A673 (cell line): ENCODE measurements around the gene POLR1D. TPM values are rescaled to one million over a fixed set of nuclear protein-coding genes. Genes with fewer than 3 reads are reported as not detected.

ENCODE experiments used
- BruUV-seq: library from RNA; stranded (reverse); fragments of 400-500 nt; replicated peaks from 2 replicates; lab custom pipeline; 2021; lab: Mats Ljungman, UMichigan
- CTCF ChIA-PET: fragments of 300-600 bp; sonication (Branson Sonifier 250); formaldehyde crosslinking; loops from one replicate; lab custom pipeline; 2022; ENCODE audit warnings: antibody characterized with exemption; lab: Charles Lee
- POLR2A ChIA-PET: fragments of 300-600 bp; sonication (Branson Sonifier 250); formaldehyde crosslinking; loops from one replicate; lab custom pipeline; 2022; ENCODE audit warnings: antibody characterized with exemption; ENCODE audit not compliant: low non-redundant PET; lab: Charles Lee
- DNase-seq: peaks from one replicate; pipeline ENCODE4 v3.0.0-alpha.2; 2015; ENCODE audit warnings: low spot score
- H3K27ac ChIP-seq: fragments of 200-600 bp; sonication (generic); 2 replicates; pipeline ENCODE4 v1.5.1; 2016; ENCODE audit warnings: mixed run types, low read depth, mild to moderate bottlenecking, mixed read lengths, antibody characterized with exemption, low read length; ENCODE audit not compliant: poor library complexity, severe bottlenecking
- H3K27me3 ChIP-seq: fragments of 200-600 bp; sonication (generic); replicated peaks from 2 replicates; pipeline ENCODE4 v1.6.1; 2017; ENCODE audit warnings: mixed run types, low read depth, mild to moderate bottlenecking, mixed read lengths, antibody characterized with exemption, low read length; ENCODE audit not compliant: insufficient read depth, poor library complexity
- H3K36me3 ChIP-seq: fragments of 200-600 bp; sonication (generic); 2 replicates; pipeline ENCODE4 v1.6.1; 2016; ENCODE audit warnings: mixed run types, mild to moderate bottlenecking, mixed read lengths, antibody characterized with exemption, low read length; ENCODE audit not compliant: insufficient read depth, poor library complexity, severe bottlenecking
- H3K4me1 ChIP-seq: fragments of 200-600 bp; sonication (generic); 2 replicates; pipeline ENCODE4 v1.6.1; 2017; ENCODE audit warnings: mixed run types, mild to moderate bottlenecking, mixed read lengths, antibody characterized with exemption, low read length; ENCODE audit not compliant: insufficient read depth, poor library complexity, severe bottlenecking
- H3K4me3 ChIP-seq: fragments of 200-600 bp; sonication (generic); 2 replicates; pipeline ENCODE4 v1.5.1; 2016; ENCODE audit warnings: low read depth, mixed run types, mild to moderate bottlenecking, mixed read lengths, low read length; ENCODE audit not compliant: poor library complexity, severe bottlenecking
- H3K9me3 ChIP-seq: fragments of 200-600 bp; sonication (generic); 2 replicates; pipeline ENCODE4 v1.6.1; 2016; ENCODE audit warnings: mixed run types, low read depth, mild to moderate bottlenecking, mixed read lengths, antibody characterized with exemption, low read length; ENCODE audit not compliant: poor library complexity, severe bottlenecking
- EZH2 ChIP-seq: fragments of 200-600 bp; sonication (generic); IDR thresholded peaks from 2 replicates; pipeline ENCODE4 v1.6.1; 2017; ENCODE audit warnings: borderline replicate concordance, low read depth, mild to moderate bottlenecking, mixed read lengths, antibody characterized with exemption, low read length; ENCODE audit not compliant: poor library complexity, severe bottlenecking
- intact Hi-C: fragments of 100-400 bp; cut with micrococcal nuclease; formaldehyde crosslinking; loops from one replicate; pipeline ENCODE4 v1.10.0; 2022; ENCODE audit not compliant: unreplicated experiment
- total RNA-seq: library from RNA; stranded (reverse); gene quantifications from 2 replicates; pipeline ENCODE4 v1.2.3, GENCODE V29; 2021
- TF ChIP-seq, protein P1 (sequence below): fragments of 300-800, 200-600 bp; sonication (generic); conservative IDR thresholded peaks from 2 replicates; pipeline ENCODE4 v1.5.1; 2017; ENCODE audit warnings: low read depth, mild to moderate bottlenecking, antibody characterized with exemption, low read length, moderate library complexity, mixed read lengths

POLR1D gene
- total RNA-seq, 1 experiment from 2014 or later, result 116 TPM

DNA sequence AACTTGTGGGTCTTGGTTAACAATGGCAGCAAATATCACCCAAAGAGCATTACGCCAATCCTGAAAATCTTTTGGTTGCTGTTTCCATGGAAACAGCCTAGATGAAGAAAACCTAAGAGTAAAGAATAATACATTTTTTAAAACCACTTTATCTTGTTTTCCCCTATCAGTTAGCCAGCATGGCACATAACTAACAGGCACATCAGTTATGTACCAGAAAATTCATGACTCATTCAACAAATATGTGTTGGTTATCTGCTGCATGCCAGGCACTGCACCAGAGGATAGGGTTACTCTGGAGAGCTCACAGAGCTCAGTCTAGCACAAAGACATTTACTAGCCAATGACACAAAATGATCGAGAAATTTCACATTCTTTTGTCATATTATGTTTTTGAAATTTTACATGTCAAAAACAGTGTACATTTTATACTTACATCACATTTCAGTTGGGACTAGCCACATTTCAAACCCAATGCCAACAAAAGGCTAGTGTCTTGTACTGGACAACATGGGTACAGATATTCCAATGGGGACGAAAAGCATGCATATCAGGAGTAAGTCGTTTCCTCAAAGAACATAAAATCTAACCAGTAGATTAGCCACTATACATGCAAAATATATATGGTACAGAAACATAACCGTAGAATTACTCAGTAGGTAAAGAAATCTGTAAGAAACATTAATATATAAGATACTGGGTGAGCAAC, 21.7 kb upstream of the POLR1D start:
- no peaks in the 10 kb centered on the region for H3K9me3 ChIP-seq
- H3K27me3 ChIP-seq, result no peaks in the 10 kb centered on the region
- DNase-seq, result peak; percentile 71
- peaks cover 9% of the 10 kb centered on the region for H3K4me1 ChIP-seq
- ChIA-PET POLR2A (no interaction called here), CTCF (no interaction called here)
- BruUV-seq, result no TSS peak
- no peak overlapping the region for H3K4me3 ChIP-seq
- H3K36me3 ChIP-seq, result no peaks in the 10 kb centered on the region
- no peak overlapping the region for H3K27ac ChIP-seq
- no peak for TF ChIP-seq EZH2
- TF ChIP-seq, protein P1, sequence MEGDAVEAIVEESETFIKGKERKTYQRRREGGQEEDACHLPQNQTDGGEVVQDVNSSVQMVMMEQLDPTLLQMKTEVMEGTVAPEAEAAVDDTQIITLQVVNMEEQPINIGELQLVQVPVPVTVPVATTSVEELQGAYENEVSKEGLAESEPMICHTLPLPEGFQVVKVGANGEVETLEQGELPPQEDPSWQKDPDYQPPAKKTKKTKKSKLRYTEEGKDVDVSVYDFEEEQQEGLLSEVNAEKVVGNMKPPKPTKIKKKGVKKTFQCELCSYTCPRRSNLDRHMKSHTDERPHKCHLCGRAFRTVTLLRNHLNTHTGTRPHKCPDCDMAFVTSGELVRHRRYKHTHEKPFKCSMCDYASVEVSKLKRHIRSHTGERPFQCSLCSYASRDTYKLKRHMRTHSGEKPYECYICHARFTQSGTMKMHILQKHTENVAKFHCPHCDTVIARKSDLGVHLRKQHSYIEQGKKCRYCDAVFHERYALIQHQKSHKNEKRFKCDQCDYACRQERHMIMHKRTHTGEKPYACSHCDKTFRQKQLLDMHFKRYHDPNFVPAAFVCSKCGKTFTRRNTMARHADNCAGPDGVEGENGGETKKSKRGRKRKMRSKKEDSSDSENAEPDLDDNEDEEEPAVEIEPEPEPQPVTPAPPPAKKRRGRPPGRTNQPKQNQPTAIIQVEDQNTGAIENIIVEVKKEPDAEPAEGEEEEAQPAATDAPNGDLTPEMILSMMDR, result no peak
- intact Hi-C loops, result no loop called here

- Histone ChIP-seq H3K27me3 (no peaks in the 10 kb centered on the region), H3K27ac (no peak overlapping the region), H3K36me3 (no peaks in the 10 kb centered on the region), H3K4me1 (peaks cover 9% of the 10 kb centered on the region), H3K4me3 (no peak overlapping the region), H3K9me3 (no peaks in the 10 kb centered on the region)
- BruUV-seq, result no TSS peak
- no peak for TF ChIP-seq EZH2
- TF ChIP-seq, protein P1, result no peak
- ChIA-PET CTCF (no interaction called here), POLR2A (no interaction called here)
- no peak for DNase-seq
- intact Hi-C loops, result no loop called here
These were observed 21.0 kb upstream of the POLR1D start for GRCh38 chr13:27600711-27601110.

- TF ChIP-seq, protein P1, result no peak
- TF ChIP-seq EZH2, result no peak
- intact Hi-C loops, result no loop called here
- Histone ChIP-seq H3K27me3 (no peaks in the 10 kb centered on the region), H3K9me3 (no peaks in the 10 kb centered on the region), H3K4me1 (peaks cover 13% of the 10 kb centered on the region), H3K36me3 (no peaks in the 10 kb centered on the region), H3K4me3 (no peak overlapping the region), H3K27ac (no peak overlapping the region)
- no peak for DNase-seq
- POLR2A ChIA-PET, result no interaction called here
- CTCF ChIA-PET, result no interaction called here
- no TSS peak for BruUV-seq
These were observed 20.5 kb upstream of the POLR1D start for GRCh38 chr13:27601208-27601607.
